NCI-H1092 treated with DMSO at 0.1 percent for 48 hours (cell line): Measurements from ENCODE around the gene KRTAP13-2.

Experiments used
- DNase-seq: peaks from one replicate; lab custom pipeline; 2025; lab: John Stamatoyannopoulos, UW

Gene KRTAP13-2

GRCh38 chr21:30372139-30372770, at the start of gene KRTAP13-2:
Gene KRTAP13-2, minus strand, starts transcription at chr21:30372271. Its CDS starts 58 bp downstream, at chr21:30372213.
- DNase-seq = no peak

- DNase-seq = no peak
These were observed 43.9 kb upstream of the KRTAP13-2 start for GRCh38 chr21:30415993-30416392.

GRCh38 chr21:30408782-30409494, 36.9 kb upstream of the KRTAP13-2 start:
- DNase-seq = peak; percentile 93

- no peak for DNase-seq
These were observed 23.7 kb upstream of the KRTAP13-2 start, which contains the start of gene KRTAP13-1 for GRCh38 chr21:30395731-30396130. Gene KRTAP13-1, plus strand, starts transcription at chr21:30396031. Its CDS starts 56 bp downstream, at chr21:30396087.

- no peak for DNase-seq
These were observed 19.5 kb upstream of the KRTAP13-2 start for GRCh38 chr21:30391492-30392025.

GRCh38 chr21:30382201-30382600, 10.1 kb upstream of the KRTAP13-2 start:
- DNase-seq = no peak

GRCh38 chr21:30355906-30356305, 16.2 kb downstream of the KRTAP13-2 start:
- no peak for DNase-seq

- DNase-seq = no peak
These were observed 17.6 kb downstream of the KRTAP13-2 start for GRCh38 chr21:30354308-30355005.

GRCh38 chr21:30351534-30351933, 20.5 kb downstream of the KRTAP13-2 start:
- no peak for DNase-seq

GRCh38 chr21:30349572-30349971, 22.5 kb downstream of the KRTAP13-2 start:
- peak; percentile 2 for DNase-seq

GRCh38 chr21:30348506-30348905, 23.6 kb downstream of the KRTAP13-2 start, which contains the start of gene KRTAP23-1:
Gene KRTAP23-1, minus strand, starts transcription at chr21:30348606. Its CDS starts 0 bp downstream, at chr21:30348606.
- DNase-seq = no peak

GRCh38 chr21:30345014-30345413, 27.1 kb downstream of the KRTAP13-2 start:
- DNase-seq = no peak

GRCh38 chr21:30340714-30341573, 31.1 kb downstream of the KRTAP13-2 start:
- peak; percentile 46 for DNase-seq

- DNase-seq = no peak
These were observed 33.4 kb downstream of the KRTAP13-2 start for GRCh38 chr21:30338717-30339116.

- DNase-seq = no peak
These were observed 34.3 kb downstream of the KRTAP13-2 start for GRCh38 chr21:30337772-30338171.

- DNase-seq = no peak
These were observed 34.8 kb downstream of the KRTAP13-2 start, which contains the start of gene KRTAP27-1 for GRCh38 chr21:30337276-30337744. Gene KRTAP27-1, minus strand, starts transcription at chr21:30337694. Its CDS starts 26 bp downstream, at chr21:30337668.

GRCh38 chr21:30336596-30336995, 35.5 kb downstream of the KRTAP13-2 start:
- no peak for DNase-seq

- DNase-seq = no peak
These were observed 38.3 kb downstream of the KRTAP13-2 start for GRCh38 chr21:30333736-30334135.

GRCh38 chr21:30332681-30333080, 39.4 kb downstream of the KRTAP13-2 start:
- no peak for DNase-seq

- no peak for DNase-seq
These were observed 42.7 kb downstream of the KRTAP13-2 start for GRCh38 chr21:30329203-30329875.

- DNase-seq = no peak
These were observed 45.7 kb downstream of the KRTAP13-2 start for GRCh38 chr21:30326390-30326789.
